Bone marrow (tissue), 2 donors: ENCODE measurements around the gene NOL4L.
"Not testable (repeated sequence)": the region's sequence is repeated elsewhere in the genome, so short reads cannot be mapped to it uniquely, and the experiment has no call there.

Source experiments
- DNase-seq, 2 donors: peaks; one replicate each; lab custom pipeline; 2025; lab: John Stamatoyannopoulos, UW

NOL4L gene

GRCh38 chr20:32507998-32508774, 76.9 kb downstream of the NOL4L start:
- no peak for DNase-seq

- DNase-seq: no peak
Measured at GRCh38 chr20:32506721-32507120, 78.4 kb downstream of the NOL4L start.

GRCh38 chr20:32505723-32506473, 79.2 kb downstream of the NOL4L start:
- DNase-seq: no peak

GRCh38 chr20:32501709-32502108, 83.4 kb downstream of the NOL4L start:
- no peak for DNase-seq

- DNase-seq: no peak
Measured at GRCh38 chr20:32497589-32498224, 87.4 kb downstream of the NOL4L start.

GRCh38 chr20:32496811-32497533, 88.2 kb downstream of the NOL4L start:
- DNase-seq: no peak

GRCh38 chr20:32495949-32496348, 89.2 kb downstream of the NOL4L start:
- no peak for DNase-seq

- DNase-seq: no peak
Measured at GRCh38 chr20:32495217-32495565, 89.9 kb downstream of the NOL4L start.

GRCh38 chr20:32494483-32495216, 90.5 kb downstream of the NOL4L start:
- DNase-seq: no peak

- no peak for DNase-seq
Measured at GRCh38 chr20:32493356-32493755, 91.8 kb downstream of the NOL4L start.

- DNase-seq: not testable (repeated sequence)
Measured at GRCh38 chr20:32491764-32492151, 93.4 kb downstream of the NOL4L start.

- DNase-seq: no peak
Measured at GRCh38 chr20:32490942-32491763, 94.0 kb downstream of the NOL4L start.

GRCh38 chr20:32488066-32488838, 96.9 kb downstream of the NOL4L start:
- no peak for DNase-seq

- no peak for DNase-seq
Measured at GRCh38 chr20:32487381-32487780, 97.8 kb downstream of the NOL4L start.

GRCh38 chr20:32485770-32486478, 99.2 kb downstream of the NOL4L start:
- DNase-seq: no peak

GRCh38 chr20:32484958-32485769, 100.0 kb downstream of the NOL4L start:
- DNase-seq: peak in 1 of 2 donors; percentile 90

GRCh38 chr20:32484225-32484957, 100.7 kb downstream of the NOL4L start:
- no peak for DNase-seq
